WTC11 (cell line): Measurements from ENCODE around the gene NADK2. TPM values are rescaled to one million over a fixed set of nuclear protein-coding genes. Genes with fewer than 3 reads are reported as not detected.

ENCODE experiments used
- ATAC-seq: fragments of 200-7000 bp; cut with Tn5 transposase; 2 replicates; pipeline ENCODE4 v1.10.0; 2021; ENCODE audit warnings: mild to moderate bottlenecking, moderate library complexity
- CTCF ChIA-PET: fragments of 300-600 bp; sonication (Branson Sonifier 250); formaldehyde crosslinking; loops from one replicate; lab custom pipeline; 2021; ENCODE audit warnings: antibody characterized with exemption; lab: Charles Lee
- POLR2A ChIA-PET: fragments of 350-600 bp; sonication (Branson Sonifier 250); formaldehyde crosslinking; loops from one replicate; lab custom pipeline; 2021; ENCODE audit warnings: antibody characterized with exemption; lab: Charles Lee
- DNase-seq: peaks from one replicate; pipeline ENCODE4 v3.0.0; 2021; ENCODE audit warnings: low spot score
- H3K27ac Mint-ChIP-seq: 2 replicates; pipeline ENCODE4 v1.8.0; 2021; ENCODE audit warnings: mixed read lengths
- H3K27me3 Mint-ChIP-seq: 2 replicates; pipeline ENCODE4 v1.8.0; 2021; ENCODE audit warnings: low read depth, mild to moderate bottlenecking, moderate library complexity, mixed read lengths
- H3K36me3 Mint-ChIP-seq: 2 replicates; pipeline ENCODE4 v1.8.0; 2021; ENCODE audit warnings: mixed read lengths
- H3K4me1 Mint-ChIP-seq: 2 replicates; pipeline ENCODE4 v1.8.0; 2022; ENCODE audit warnings: mixed read lengths
- H3K4me3 Mint-ChIP-seq: 2 replicates; pipeline ENCODE4 v1.8.0; 2021; ENCODE audit warnings: mild to moderate bottlenecking, moderate library complexity, mixed read lengths
- H3K9me3 Mint-ChIP-seq: 2 replicates; pipeline ENCODE4 v1.8.0; 2021; ENCODE audit warnings: mixed read lengths
- ATF2 ChIP-seq: sonication (generic); formaldehyde crosslinking; IDR thresholded peaks from 2 replicates; pipeline ENCODE4 v1.8.1; 2022; ENCODE audit warnings: low read depth, missing genetic modification reagents, borderline replicate concordance
- CBFB ChIP-seq: sonication (generic); formaldehyde crosslinking; IDR thresholded peaks from 2 replicates; pipeline ENCODE4 v1.8.1; 2022; ENCODE audit warnings: mild to moderate bottlenecking, low read depth, missing genetic modification reagents
- CDX4 ChIP-seq: fragments of 250-450 bp; sonication (Bioruptor Pico); IDR thresholded peaks from 2 replicates; pipeline ENCODE4 v1.9.0; 2021; ENCODE audit warnings: moderate library complexity, mild to moderate bottlenecking, inconsistent platforms, borderline replicate concordance
- E2F5 ChIP-seq: sonication (generic); formaldehyde crosslinking; IDR thresholded peaks from 2 replicates; pipeline ENCODE4 v1.8.1; 2022; ENCODE audit warnings: mild to moderate bottlenecking, moderate library complexity, missing genetic modification reagents
- EMX1 ChIP-seq: fragments of 250-450 bp; sonication (Bioruptor Pico); IDR thresholded peaks from 2 replicates; pipeline ENCODE4 v1.8.0; 2021; ENCODE audit warnings: mild to moderate bottlenecking
- FOXP1 ChIP-seq: sonication (generic); formaldehyde crosslinking; IDR thresholded peaks from 2 replicates; pipeline ENCODE4 v1.8.0; 2022; ENCODE audit warnings: missing genetic modification reagents, mild to moderate bottlenecking, moderate library complexity, borderline replicate concordance
- JUN ChIP-seq: sonication (generic); formaldehyde crosslinking; IDR thresholded peaks from 2 replicates; pipeline ENCODE4 v1.8.0; 2023; ENCODE audit warnings: mild to moderate bottlenecking, missing genetic modification reagents
- MXD4 ChIP-seq: fragments of 250-450 bp; sonication (Bioruptor Pico); IDR thresholded peaks from 2 replicates; pipeline ENCODE4 v1.8.0; 2021; ENCODE audit warnings: mild to moderate bottlenecking, moderate library complexity, borderline replicate concordance
- NFATC4 ChIP-seq: fragments of 250-450 bp; sonication (Bioruptor Pico); IDR thresholded peaks from 2 replicates; pipeline ENCODE4 v1.9.0; 2021; ENCODE audit warnings: mild to moderate bottlenecking
- NFYB ChIP-seq: sonication (generic); formaldehyde crosslinking; conservative IDR thresholded peaks from 2 replicates; pipeline ENCODE4 v1.8.0; 2022; ENCODE audit warnings: low read depth, missing genetic modification reagents
- RELA ChIP-seq: sonication (generic); formaldehyde crosslinking; IDR thresholded peaks from 2 replicates; pipeline ENCODE4 v1.8.1; 2022; ENCODE audit warnings: missing genetic modification reagents, mild to moderate bottlenecking, borderline replicate concordance
- SMAD3 ChIP-seq: sonication (generic); formaldehyde crosslinking; IDR thresholded peaks from 2 replicates; pipeline ENCODE4 v1.8.0; 2022; ENCODE audit warnings: missing genetic modification reagents, mild to moderate bottlenecking, borderline replicate concordance
- SP1 ChIP-seq: sonication (generic); formaldehyde crosslinking; conservative IDR thresholded peaks from 2 replicates; pipeline ENCODE4 v1.8.1; 2022; ENCODE audit warnings: missing genetic modification reagents
- TEAD4 ChIP-seq: sonication (generic); formaldehyde crosslinking; IDR thresholded peaks from 2 replicates; pipeline ENCODE4 v1.8.0; 2022; ENCODE audit warnings: mild to moderate bottlenecking, missing genetic modification reagents
- ZBTB43 ChIP-seq: sonication (generic); formaldehyde crosslinking; IDR thresholded peaks from 2 replicates; pipeline ENCODE4 v1.8.1; 2023; ENCODE audit warnings: mild to moderate bottlenecking, missing genetic modification reagents
- ZNF281 ChIP-seq: sonication (generic); formaldehyde crosslinking; IDR thresholded peaks from 2 replicates; pipeline ENCODE4 v1.8.0; 2023; ENCODE audit warnings: mild to moderate bottlenecking, missing genetic modification reagents
- ZNF512 ChIP-seq: sonication (generic); formaldehyde crosslinking; IDR thresholded peaks from 2 replicates; pipeline ENCODE4 v1.8.1; 2022; ENCODE audit warnings: missing genetic modification reagents, borderline replicate concordance
- ZNF671 ChIP-seq: fragments of 250-450 bp; sonication (Bioruptor Pico); IDR thresholded peaks from 2 replicates; pipeline ENCODE4 v1.8.0; 2021; ENCODE audit warnings: mild to moderate bottlenecking
- total RNA-seq: library from RNA; stranded (reverse); gene quantifications from 3 replicates; pipeline ENCODE4 v1.2.3, GENCODE V29; 2021

NADK2 gene
- total RNA-seq, 1 experiment from 2014 or later, result 11.7 TPM

GRCh38 chr5:36214436-36214835 is 27.3 kb downstream of the NADK2 start:
- CTCF ChIA-PET, result no interaction called here
- TF ChIP-seq RELA (CRISPR knock-in tag), result no peak
- TF ChIP-seq ZNF281 (CRISPR knock-in tag), result no peak
- TF ChIP-seq, all 79 proteins: peak for 0
- ATAC-seq (no peak), DNase-seq (no peak)
- no peak overlapping the region for H3K27ac Mint-ChIP-seq
- no peaks in the 10 kb centered on the region for H3K9me3 Mint-ChIP-seq
- H3K4me3 Mint-ChIP-seq, result no peak overlapping the region
- POLR2A ChIA-PET, result interaction anchor here (0.6 kb wide), 1 partner anchor 53 kb away, joined by 4 read pairs; no protein-coding TSS in a partner anchor
- no peaks in the 10 kb centered on the region for H3K36me3 Mint-ChIP-seq
- H3K4me1 Mint-ChIP-seq, result no peaks in the 10 kb centered on the region
- no peaks in the 10 kb centered on the region for H3K27me3 Mint-ChIP-seq

GRCh38 chr5:36209664-36210063 is 32.1 kb downstream of the NADK2 start:
- Mint-ChIP-seq H3K27me3 (no peaks in the 10 kb centered on the region), H3K4me3 (no peak overlapping the region), H3K4me1 (no peaks in the 10 kb centered on the region), H3K36me3 (0 out of 2 replicates have a peak, but pooled peaks cover 2% of the 10 kb centered on the region), H3K27ac (no peak overlapping the region), H3K9me3 (no peaks in the 10 kb centered on the region)
- ChIA-PET POLR2A (no interaction called here), CTCF (no interaction called here)
- ATAC-seq (no peak), DNase-seq (no peak)
- TF ChIP-seq ATF2 (CRISPR knock-in tag) (no peak), E2F5 (no peak), ZNF281 (CRISPR knock-in tag) (no peak), CDX4 (CRISPR knock-in tag) (no peak), ZNF512 (CRISPR knock-in tag) (no peak), ZBTB43 (CRISPR knock-in tag) (no peak), JUN (CRISPR knock-in tag) (no peak), MXD4 (CRISPR knock-in tag) (no peak), SMAD3 (CRISPR knock-in tag) (no peak), NFATC4 (CRISPR knock-in tag) (no peak), EMX1 (CRISPR knock-in tag) (no peak), SP1 (no peak), TEAD4 (no peak), FOXP1 (no peak), ZNF671 (CRISPR knock-in tag) (no peak), NFYB (CRISPR knock-in tag) (no peak), CBFB (CRISPR knock-in tag) (no peak)
